Ascending aorta (tissue), 2 donors: Measurements from ENCODE around the gene BEX3. TPM values are rescaled to one million over a fixed set of nuclear protein-coding genes. Genes with fewer than 3 reads are reported as not detected.
A peak's percentile ranks its signal among the peaks of the same experiment; 100 is the strongest.

ENCODE experiments used
- DNase-seq, 2 donors: peaks; one replicate each; pipeline ENCODE4 v3.0.0-alpha.2; 2019; ENCODE audit warnings: low spot score in 2 of 2
- H3K27ac ChIP-seq, 2 donors: fragments of 200-600 bp; sonication (generic); one replicate each; pipeline ENCODE4 v1.5.1; 2016 to 2017; ENCODE audit warnings: mild to moderate bottlenecking in 1 of 2
- H3K27me3 ChIP-seq: fragments of 200-600 bp; sonication (generic); one replicate; pipeline ENCODE4 v1.5.1; 2017
- H3K36me3 ChIP-seq, 2 donors: fragments of 200-600 bp; sonication (generic); one replicate each; pipeline ENCODE4 v1.5.1; 2016
- H3K4me1 ChIP-seq, 2 donors: fragments of 200-600 bp; sonication (generic); one replicate each; pipeline ENCODE4 v1.5.1; 2016 to 2017; ENCODE audit warnings: mild to moderate bottlenecking in 1 of 2
- H3K4me3 ChIP-seq, 2 donors: fragments of 200-600 bp; sonication (generic); one replicate each; pipeline ENCODE4 v1.5.1; 2016 to 2017; ENCODE audit warnings: mild to moderate bottlenecking in 1 of 2
- H3K9me3 ChIP-seq, 2 donors: fragments of 200-600 bp; sonication (generic); one replicate each; pipeline ENCODE4 v1.5.1; 2016
- CTCF ChIP-seq, 3 experiments: fragments of 200-600 bp in 2 of 3; fragments of 450-650 bp in 1 of 3; sonication (generic) in 2 of 3; IDR thresholded peaks; one replicate each; pipeline ENCODE4 v1.5.1; 2016 to 2019; ENCODE audit warnings: antibody characterized with exemption in 3 of 3, mild to moderate bottlenecking in 1 of 3, moderate library complexity in 1 of 3
- intact Hi-C: fragments of 100-400 bp; cut with DNase I; formaldehyde crosslinking; loops from one replicate; pipeline ENCODE4 v1.15.1; 2023
- total RNA-seq: library from RNA; depleted of rRNA; stranded (reverse); fragments of >200 nt; gene quantifications from one replicate; pipeline ENCODE4 v1.1.0, GENCODE V29; 2016

The BEX3 gene
- total RNA-seq, 1 donor from 2014 or later: 32.1 TPM

GRCh38 chrX:103369479-103369878 lies 6.9 kb upstream of the BEX3 start:
- Histone ChIP-seq H3K36me3 (no peaks in the 10 kb centered on the region), H3K27me3 (no peaks in the 10 kb centered on the region), H3K4me3 (no peak overlapping the region), H3K27ac (no peak overlapping the region), H3K4me1 (no peaks in the 10 kb centered on the region), H3K9me3 (no peaks in the 10 kb centered on the region)
- no peak for TF ChIP-seq CTCF (IDR thresholded peaks at IDR 0.05)
- DNase-seq: no peak
- intact Hi-C loops: no loop called here

GRCh38 chrX:103372886-103373285 lies 3.5 kb upstream of the BEX3 start:
- H3K4me3 ChIP-seq: no peak overlapping the region
- DNase-seq: no peak
- intact Hi-C loops: no loop called here
- no peaks in the 10 kb centered on the region for H3K27me3 ChIP-seq
- H3K4me1 ChIP-seq: no peaks in the 10 kb centered on the region
- TF ChIP-seq CTCF (IDR thresholded peaks at IDR 0.05): no peak
- no peaks in the 10 kb centered on the region for H3K36me3 ChIP-seq
- H3K9me3 ChIP-seq: no peaks in the 10 kb centered on the region
- H3K27ac ChIP-seq: no peak overlapping the region

GRCh38 chrX:103373581-103373980 lies 2.8 kb upstream of the BEX3 start:
- intact Hi-C loops: no loop called here
- H3K36me3 ChIP-seq: no peaks in the 10 kb centered on the region
- no peaks in the 10 kb centered on the region for H3K4me1 ChIP-seq
- no peak overlapping the region for H3K4me3 ChIP-seq
- DNase-seq: no peak
- TF ChIP-seq CTCF (IDR thresholded peaks at IDR 0.05): no peak
- H3K27me3 ChIP-seq: no peaks in the 10 kb centered on the region
- no peaks in the 10 kb centered on the region for H3K9me3 ChIP-seq
- no peak overlapping the region for H3K27ac ChIP-seq

GRCh38 chrX:103376979-103377324 lies 614 bp downstream of the BEX3 start:
- no peak for TF ChIP-seq CTCF (IDR thresholded peaks at IDR 0.05)
- no peak for DNase-seq
- no peaks in the 10 kb centered on the region for H3K9me3 ChIP-seq
- H3K27me3 ChIP-seq: no peaks in the 10 kb centered on the region
- no peaks in the 10 kb centered on the region for H3K4me1 ChIP-seq
- intact Hi-C loops: loop anchor here (2.0 kb wide), 1 partner anchor 20 kb away; the partner anchor contains the start of gene TCEAL9
- no peaks in the 10 kb centered on the region for H3K36me3 ChIP-seq
- peak overlapping the region; percentile 78 to 79 for H3K27ac ChIP-seq
- H3K4me3 ChIP-seq: peak overlapping the region; percentile 65 to 78

- Histone ChIP-seq H3K9me3 (no peaks in the 10 kb centered on the region), H3K36me3 (no peaks in the 10 kb centered on the region), H3K4me1 (no peaks in the 10 kb centered on the region), H3K27me3 (no peaks in the 10 kb centered on the region), H3K27ac (no peak overlapping the region), H3K4me3 (no peak overlapping the region)
- TF ChIP-seq CTCF (IDR thresholded peaks at IDR 0.05): no peak
- intact Hi-C loops: no loop called here
- no peak for DNase-seq
Observed at GRCh38 chrX:103378990-103379389, 2.7 kb downstream of the BEX3 start.

- no peak for DNase-seq
- TF ChIP-seq CTCF (IDR thresholded peaks at IDR 0.05): no peak
- H3K36me3 ChIP-seq: no peaks in the 10 kb centered on the region
- no peak overlapping the region for H3K27ac ChIP-seq
- H3K4me3 ChIP-seq: no peak overlapping the region
- no peaks in the 10 kb centered on the region for H3K27me3 ChIP-seq
- intact Hi-C loops: no loop called here
- H3K4me1 ChIP-seq: no peaks in the 10 kb centered on the region
- H3K9me3 ChIP-seq: no peaks in the 10 kb centered on the region
Observed at GRCh38 chrX:103382877-103383276, 6.5 kb downstream of the BEX3 start.
